ENCODE data around the gene MAPK1IP1L.

Gene MAPK1IP1L

DNA sequence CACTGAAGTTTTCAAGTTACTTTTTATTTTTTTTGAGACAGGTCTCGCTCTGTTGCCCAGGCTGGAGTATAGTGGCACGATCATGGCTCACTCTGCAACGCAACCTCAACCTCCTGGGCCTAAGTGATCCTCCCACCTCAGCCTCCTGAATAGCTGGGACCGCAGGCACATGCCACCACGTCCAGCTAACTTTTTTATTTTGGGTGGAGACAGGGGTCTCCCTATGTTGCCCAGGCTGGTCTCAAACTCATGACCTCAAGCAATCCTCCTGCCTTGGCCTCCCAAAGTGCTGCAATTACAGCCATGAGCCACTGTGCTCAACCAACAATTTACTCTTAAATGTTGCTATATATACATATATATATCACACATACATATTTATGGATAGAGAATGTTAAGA, 50.3 kb downstream of the MAPK1IP1L start:
- Histone ChIP-seq H3F3A (ENCODE audit: control insufficient read depth, insufficient read depth) (no peaks in the 10 kb centered on the region), H3K9me3 (ENCODE audit: control insufficient read depth, insufficient read depth, low read length) (peaks cover 8% of the 10 kb centered on the region), H3K79me2 (ENCODE audit: control insufficient read depth, low read length) (no peaks in the 10 kb centered on the region), H3K4me2 (ENCODE audit: low read length) (peak overlapping the region; percentile 53), H3K36me3 (ENCODE audit: control insufficient read depth, low read length) (no peaks in the 10 kb centered on the region), H3K4me1 (ENCODE audit: control insufficient read depth, low read length) (peaks cover 30% of the 10 kb centered on the region), H3K9me2 (replicated peaks; ENCODE audit: control insufficient read depth, low read length) (no peaks in the 10 kb centered on the region), H3K27me3 (ENCODE audit: control insufficient read depth, low read length) (no peaks in the 10 kb centered on the region), H3K27ac (ENCODE audit: low read depth, low read length) (0 out of 2 replicates have a peak overlapping the region, but pooled peaks have one; percentile 8), H4K20me1 (ENCODE audit: control insufficient read depth, insufficient read depth, low read depth, low read length) (no peaks in the 10 kb centered on the region), H3K4me3 (ENCODE audit: low read length) (peak overlapping the region; percentile 36; the same call in 1 of the 2 replicates)
- TF ChIP-seq, protein P1, sequence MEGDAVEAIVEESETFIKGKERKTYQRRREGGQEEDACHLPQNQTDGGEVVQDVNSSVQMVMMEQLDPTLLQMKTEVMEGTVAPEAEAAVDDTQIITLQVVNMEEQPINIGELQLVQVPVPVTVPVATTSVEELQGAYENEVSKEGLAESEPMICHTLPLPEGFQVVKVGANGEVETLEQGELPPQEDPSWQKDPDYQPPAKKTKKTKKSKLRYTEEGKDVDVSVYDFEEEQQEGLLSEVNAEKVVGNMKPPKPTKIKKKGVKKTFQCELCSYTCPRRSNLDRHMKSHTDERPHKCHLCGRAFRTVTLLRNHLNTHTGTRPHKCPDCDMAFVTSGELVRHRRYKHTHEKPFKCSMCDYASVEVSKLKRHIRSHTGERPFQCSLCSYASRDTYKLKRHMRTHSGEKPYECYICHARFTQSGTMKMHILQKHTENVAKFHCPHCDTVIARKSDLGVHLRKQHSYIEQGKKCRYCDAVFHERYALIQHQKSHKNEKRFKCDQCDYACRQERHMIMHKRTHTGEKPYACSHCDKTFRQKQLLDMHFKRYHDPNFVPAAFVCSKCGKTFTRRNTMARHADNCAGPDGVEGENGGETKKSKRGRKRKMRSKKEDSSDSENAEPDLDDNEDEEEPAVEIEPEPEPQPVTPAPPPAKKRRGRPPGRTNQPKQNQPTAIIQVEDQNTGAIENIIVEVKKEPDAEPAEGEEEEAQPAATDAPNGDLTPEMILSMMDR (IDR thresholded peaks at IDR 0.05; ENCODE audit: low read depth, low read length, poor library complexity, severe bottlenecking): no peak
- no peak for TF ChIP-seq EZH2phosphoT487 (IDR thresholded peaks at IDR 0.05; ENCODE audit: borderline replicate concordance, low read length)

DNA sequence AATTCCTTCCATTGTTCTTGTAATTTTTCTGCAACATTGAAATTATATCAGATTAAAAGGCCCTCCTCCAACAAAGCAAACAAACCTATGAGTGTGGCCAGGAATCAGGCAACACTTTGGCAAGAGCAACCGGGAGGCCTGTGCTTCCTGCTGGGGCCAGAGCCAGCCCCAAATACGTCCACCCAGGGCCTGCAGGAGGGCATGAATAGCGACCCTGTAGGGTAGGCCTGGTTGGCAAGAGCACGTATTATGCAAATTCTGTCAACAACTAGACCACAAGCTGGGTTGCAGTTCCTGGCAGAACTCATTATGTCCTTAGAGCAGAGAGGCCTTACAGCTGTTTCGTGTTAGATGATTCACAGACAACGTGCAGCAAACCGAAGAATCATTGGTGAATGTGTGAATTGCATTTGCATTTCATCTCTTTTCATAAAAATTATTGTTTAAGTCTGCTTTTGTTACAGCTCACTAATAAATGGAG, 50.7 kb downstream of the MAPK1IP1L start:
- H3K9me2 ChIP-seq (replicated peaks; ENCODE audit: control insufficient read depth, low read length): no peaks in the 10 kb centered on the region
- no peaks in the 10 kb centered on the region for H3K27me3 ChIP-seq (ENCODE audit: control insufficient read depth, low read length)
- no peak for TF ChIP-seq EZH2phosphoT487 (IDR thresholded peaks at IDR 0.05; ENCODE audit: borderline replicate concordance, low read length)
- TF ChIP-seq, protein P1 (IDR thresholded peaks at IDR 0.05; ENCODE audit: low read depth, low read length, poor library complexity, severe bottlenecking): no peak
- peak overlapping the region; percentile 53 for H3K4me2 ChIP-seq (ENCODE audit: low read length)
- no peaks in the 10 kb centered on the region for H3K79me2 ChIP-seq (ENCODE audit: control insufficient read depth, low read length)
- H3K4me1 ChIP-seq (ENCODE audit: control insufficient read depth, low read length): peaks cover 30% of the 10 kb centered on the region
- H4K20me1 ChIP-seq (ENCODE audit: control insufficient read depth, insufficient read depth, low read depth, low read length): no peaks in the 10 kb centered on the region
- peaks cover 8% of the 10 kb centered on the region for H3K9me3 ChIP-seq (ENCODE audit: control insufficient read depth, insufficient read depth, low read length)
- H3K4me3 ChIP-seq (ENCODE audit: low read length): peak overlapping the region; percentile 36
- no peaks in the 10 kb centered on the region for H3F3A ChIP-seq (ENCODE audit: control insufficient read depth, insufficient read depth)
- H3K36me3 ChIP-seq (ENCODE audit: control insufficient read depth, low read length): no peaks in the 10 kb centered on the region
- peak overlapping the region; percentile 22; the same call in 1 of the 2 replicates for H3K27ac ChIP-seq (ENCODE audit: low read depth, low read length)

DNA sequence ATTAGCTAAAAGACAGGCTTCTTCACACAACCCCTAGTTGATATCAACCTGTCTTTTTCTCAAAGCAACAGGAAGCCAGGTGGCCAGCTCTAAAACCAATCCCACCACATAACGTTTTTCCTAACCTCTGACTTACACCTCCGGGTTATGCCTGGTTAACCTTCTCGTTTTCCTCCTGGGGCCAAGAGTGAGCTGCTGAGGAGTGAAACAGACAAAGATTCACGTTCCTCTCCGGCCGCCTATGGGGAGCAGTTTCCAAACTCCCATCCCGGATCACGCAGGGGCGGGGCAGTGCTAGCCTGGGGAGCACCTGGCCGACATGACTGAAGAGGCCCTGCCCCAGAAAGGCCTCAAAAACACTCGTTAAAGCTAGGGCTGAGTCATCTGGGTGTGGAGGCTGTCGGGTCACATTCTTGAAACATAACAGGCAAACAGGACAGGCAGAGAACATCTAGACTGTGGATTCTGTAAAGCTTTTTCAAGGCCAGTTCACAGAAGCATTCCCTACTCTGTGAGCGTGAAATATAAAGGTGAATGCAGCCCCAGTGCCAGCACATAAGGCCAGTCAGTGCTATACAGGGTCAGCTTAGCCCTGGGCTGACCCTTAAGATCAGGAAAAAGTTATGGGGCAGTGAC, 51.7 kb downstream of the MAPK1IP1L start:
- Histone ChIP-seq H3K9me3 (ENCODE audit: control insufficient read depth, insufficient read depth, low read length) (peaks cover 8% of the 10 kb centered on the region), H3K4me3 (ENCODE audit: low read length) (peak overlapping the region; percentile 36), H3K79me2 (ENCODE audit: control insufficient read depth, low read length) (no peaks in the 10 kb centered on the region), H3K27ac (ENCODE audit: low read depth, low read length) (0 out of 2 replicates have a peak overlapping the region, but pooled peaks have one; percentile 22), H3K4me1 (ENCODE audit: control insufficient read depth, low read length) (peaks cover 30% of the 10 kb centered on the region), H4K20me1 (ENCODE audit: control insufficient read depth, insufficient read depth, low read depth, low read length) (no peaks in the 10 kb centered on the region), H3K36me3 (ENCODE audit: control insufficient read depth, low read length) (no peaks in the 10 kb centered on the region), H3F3A (ENCODE audit: control insufficient read depth, insufficient read depth) (no peaks in the 10 kb centered on the region), H3K9me2 (replicated peaks; ENCODE audit: control insufficient read depth, low read length) (no peaks in the 10 kb centered on the region), H3K27me3 (ENCODE audit: control insufficient read depth, low read length) (no peaks in the 10 kb centered on the region), H3K4me2 (ENCODE audit: low read length) (peak overlapping the region; percentile 53)
- TF ChIP-seq, protein P1 (IDR thresholded peaks at IDR 0.05; ENCODE audit: low read depth, low read length, poor library complexity, severe bottlenecking): no peak
- no peak for TF ChIP-seq EZH2phosphoT487 (IDR thresholded peaks at IDR 0.05; ENCODE audit: borderline replicate concordance, low read length)
